Measurements from ENCODE around the gene GM2A.

Gene GM2A

DNA sequence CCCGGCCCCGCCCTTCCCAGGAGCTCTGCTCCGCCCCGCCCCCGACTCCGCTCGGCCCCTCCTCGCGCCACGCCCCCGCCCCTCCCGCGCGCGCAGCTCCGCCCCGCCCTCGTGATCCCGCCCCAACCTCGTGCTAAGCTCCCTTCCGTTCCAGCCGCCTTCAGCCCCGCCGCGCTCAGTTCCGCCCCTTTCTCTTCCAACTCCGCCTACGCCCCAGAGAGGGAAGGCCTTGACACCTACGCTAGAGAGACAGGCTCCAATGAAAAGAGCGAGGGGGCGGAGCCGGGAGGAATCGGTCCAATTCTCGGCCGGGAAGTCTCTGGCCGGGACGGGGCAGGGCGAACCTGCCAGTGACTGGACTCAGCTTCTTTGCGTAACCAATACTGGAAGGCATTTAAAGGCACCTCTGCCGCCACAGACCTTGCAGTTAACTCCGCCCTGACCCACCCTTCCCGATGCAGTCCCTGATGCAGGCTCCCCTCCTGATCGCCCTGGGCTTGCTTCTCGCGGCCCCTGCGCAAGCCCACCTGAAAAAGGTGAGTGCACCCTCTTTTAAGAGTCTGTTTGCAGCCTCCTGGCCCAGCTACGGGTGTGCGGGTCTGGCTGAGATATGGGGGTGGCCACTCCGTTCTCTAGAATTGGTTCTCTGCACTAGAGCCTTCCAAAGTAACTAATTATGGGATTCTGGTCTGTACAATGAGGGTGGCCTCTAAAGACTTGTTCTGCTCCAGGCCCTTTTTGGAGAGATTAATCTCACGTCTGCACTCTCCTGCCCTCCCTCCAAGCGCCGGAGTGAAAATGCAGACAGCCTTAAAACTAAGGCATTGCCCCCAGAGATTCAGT, at the start of gene GM2A:
TSS of gene GM2A (plus strand) at position 424 of the 843 bp plus-strand sequence. CDS start at position 456, 32 bp downstream.
- Histone ChIP-seq H3F3A (ENCODE audit: insufficient read depth, low read length) (no peaks in the 10 kb centered on the region), H3K4me2 (ENCODE audit: low read length) (peak within 1 kb of the TSS; percentile 88), H3K27me3 (ENCODE audit: insufficient read depth, low read length) (no peaks in the 10 kb centered on the region), H3K36me3 (ENCODE audit: insufficient read depth, low read length) (peaks cover 3% of the 10 kb centered on the region; the same call in 1 of the 2 replicates), H3K4me1 (ENCODE audit: insufficient read depth, low read length, severe bottlenecking) (peaks cover 69% of the 10 kb centered on the region), H3K9me3 (ENCODE audit: low read length) (no peaks in the 10 kb centered on the region), H4K20me1 (ENCODE audit: insufficient read depth, low read length) (no peaks in the 10 kb centered on the region), H3K9me2 (ENCODE audit: low read depth, low read length) (no peaks in the 10 kb centered on the region), H3K27ac (ENCODE audit: low read depth, low read length, poor library complexity, severe bottlenecking) (peak within 1 kb of the TSS; percentile 88), H3K4me3 (ENCODE audit: low read depth, low read length, poor library complexity, severe bottlenecking) (peak within 1 kb of the TSS; percentile 88), H3K9ac (ENCODE audit: low read length) (peak within 1 kb of the TSS; percentile 86), H2AFZ (ENCODE audit: low read length) (no peak within 1 kb of the TSS), H3K79me2 (ENCODE audit: insufficient read depth, low read length) (peaks cover 42% of the 10 kb centered on the region)
- no peak for TF ChIP-seq CTCF (IDR thresholded peaks at IDR 0.05; ENCODE audit: low read length)
- TF ChIP-seq EZH2 (IDR thresholded peaks at IDR 0.05; ENCODE audit: borderline replicate concordance, low read length), result no peak

DNA sequence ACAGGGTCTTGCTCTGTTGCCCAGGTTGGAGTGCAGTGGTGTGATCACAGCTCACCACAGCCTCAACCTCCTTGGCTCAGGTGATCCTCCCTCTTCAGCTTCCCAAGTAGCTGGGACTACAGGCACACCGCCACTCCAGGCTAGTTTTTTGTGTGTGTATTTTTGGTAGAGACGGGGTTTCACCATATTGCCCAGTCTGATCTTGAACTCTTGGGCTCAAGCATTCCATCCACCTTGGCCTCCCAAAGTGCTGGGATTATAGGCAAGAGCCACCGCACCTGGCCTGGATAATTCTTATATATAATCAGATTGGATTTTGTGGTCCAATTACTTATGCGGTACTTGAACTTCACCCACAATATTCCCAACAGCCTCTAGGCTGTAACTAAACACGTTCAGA, 48.9 kb upstream of the GM2A start:
- H3K9me2 ChIP-seq (ENCODE audit: low read depth, low read length), result no peaks in the 10 kb centered on the region
- H3K4me2 ChIP-seq (ENCODE audit: low read length), result no peak overlapping the region
- H3K27me3 ChIP-seq (ENCODE audit: insufficient read depth, low read length), result no peaks in the 10 kb centered on the region
- H3K27ac ChIP-seq (ENCODE audit: low read depth, low read length, poor library complexity, severe bottlenecking), result peak overlapping the region; percentile 20
- H4K20me1 ChIP-seq (ENCODE audit: insufficient read depth, low read length), result no peaks in the 10 kb centered on the region
- peaks cover 70% of the 10 kb centered on the region for H3K36me3 ChIP-seq (ENCODE audit: insufficient read depth, low read length)
- H3K4me1 ChIP-seq (ENCODE audit: insufficient read depth, low read length, severe bottlenecking), result peaks cover 51% of the 10 kb centered on the region
- peaks cover 19% of the 10 kb centered on the region for H3K79me2 ChIP-seq (ENCODE audit: insufficient read depth, low read length)
- H3K9ac ChIP-seq (ENCODE audit: low read length), result no peak overlapping the region
- no peaks in the 10 kb centered on the region for H3K9me3 ChIP-seq (ENCODE audit: low read length)
- TF ChIP-seq CTCF (IDR thresholded peaks at IDR 0.05; ENCODE audit: low read length) (no peak), EZH2 (IDR thresholded peaks at IDR 0.05; ENCODE audit: borderline replicate concordance, low read length) (no peak)
- no peaks in the 10 kb centered on the region for H3F3A ChIP-seq (ENCODE audit: insufficient read depth, low read length)
- H2AFZ ChIP-seq (ENCODE audit: low read length), result no peak overlapping the region
- H3K4me3 ChIP-seq (ENCODE audit: low read depth, low read length, poor library complexity, severe bottlenecking), result no peak overlapping the region

DNA sequence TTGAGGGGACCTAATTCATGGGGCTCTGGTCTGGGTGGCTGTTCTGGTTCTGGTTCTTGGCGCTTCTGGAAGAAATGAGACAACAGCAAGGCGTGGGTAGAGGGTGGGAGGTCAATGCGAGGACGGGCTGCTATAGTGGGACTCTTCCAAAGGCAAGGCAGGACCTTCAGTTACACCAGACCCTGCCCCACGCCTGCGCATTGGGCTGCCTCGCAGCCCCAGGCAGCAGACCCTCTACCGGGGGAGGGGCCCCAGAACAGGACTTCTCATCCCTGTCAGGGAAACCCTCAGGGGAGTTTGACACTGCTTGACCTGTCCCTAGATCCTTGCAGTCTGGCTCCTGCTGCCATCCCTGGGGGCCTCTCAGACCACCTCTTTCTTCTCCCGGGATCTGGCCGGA, 47.6 kb upstream of the GM2A start:
- Histone ChIP-seq H3K27me3 (ENCODE audit: insufficient read depth, low read length) (no peaks in the 10 kb centered on the region), H4K20me1 (ENCODE audit: insufficient read depth, low read length) (no peaks in the 10 kb centered on the region), H3K9me2 (ENCODE audit: low read depth, low read length) (no peaks in the 10 kb centered on the region), H2AFZ (ENCODE audit: low read length) (no peak overlapping the region), H3K36me3 (ENCODE audit: insufficient read depth, low read length) (peaks cover 59% of the 10 kb centered on the region), H3K9me3 (ENCODE audit: low read length) (no peaks in the 10 kb centered on the region), H3K4me3 (ENCODE audit: low read depth, low read length, poor library complexity, severe bottlenecking) (no peak overlapping the region), H3K27ac (ENCODE audit: low read depth, low read length, poor library complexity, severe bottlenecking) (peak overlapping the region; percentile 57), H3K4me2 (ENCODE audit: low read length) (no peak overlapping the region), H3K4me1 (ENCODE audit: insufficient read depth, low read length, severe bottlenecking) (peaks cover 59% of the 10 kb centered on the region), H3K9ac (ENCODE audit: low read length) (no peak overlapping the region), H3K79me2 (ENCODE audit: insufficient read depth, low read length) (peaks cover 29% of the 10 kb centered on the region), H3F3A (ENCODE audit: insufficient read depth, low read length) (no peaks in the 10 kb centered on the region)
- TF ChIP-seq EZH2 (IDR thresholded peaks at IDR 0.05; ENCODE audit: borderline replicate concordance, low read length) (no peak), CTCF (IDR thresholded peaks at IDR 0.05; ENCODE audit: low read length) (no peak)
